NCI-H2107 (cell line): ENCODE results near the gene ELOVL7.
A peak's percentile ranks its signal among the peaks of the same experiment; 100 is the strongest.
"Not testable (repeated sequence)": the region's sequence is repeated elsewhere in the genome, so short reads cannot be mapped to it uniquely, and the experiment has no call there.

Source experiments
- DNase-seq: peaks from one replicate; lab custom pipeline; 2025; lab: John Stamatoyannopoulos, UW

Gene ELOVL7

DNA sequence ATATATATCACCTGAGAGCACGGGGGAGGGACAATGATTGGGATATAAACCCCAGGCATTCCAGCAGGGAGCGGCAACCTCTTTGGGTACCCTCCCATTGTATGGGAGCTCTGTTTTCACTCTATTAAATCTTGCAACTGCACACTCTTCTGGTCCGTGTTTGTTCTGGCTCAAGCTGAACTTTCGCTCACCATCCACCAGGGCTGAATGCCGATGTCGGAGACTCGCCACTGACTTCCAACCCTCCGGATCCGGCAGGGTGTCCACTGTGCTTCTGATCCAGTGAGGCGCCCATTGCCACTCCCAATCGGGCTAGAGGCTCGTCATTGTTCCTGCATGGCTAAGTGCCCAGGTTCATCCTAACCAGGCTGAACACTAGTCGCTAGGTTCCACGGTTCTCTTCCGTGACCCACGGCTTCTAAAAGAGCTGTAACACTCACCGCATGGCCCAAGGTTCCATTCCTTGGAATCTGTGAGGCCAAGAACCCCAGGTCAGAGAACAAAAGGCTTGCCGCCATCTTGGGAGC is 48.6 kb downstream of the ELOVL7 start:
- not testable (repeated sequence) for DNase-seq

- no peak for DNase-seq
Observed at GRCh38 chr5:60794691-60795090, 49.4 kb downstream of the ELOVL7 start.

DNA sequence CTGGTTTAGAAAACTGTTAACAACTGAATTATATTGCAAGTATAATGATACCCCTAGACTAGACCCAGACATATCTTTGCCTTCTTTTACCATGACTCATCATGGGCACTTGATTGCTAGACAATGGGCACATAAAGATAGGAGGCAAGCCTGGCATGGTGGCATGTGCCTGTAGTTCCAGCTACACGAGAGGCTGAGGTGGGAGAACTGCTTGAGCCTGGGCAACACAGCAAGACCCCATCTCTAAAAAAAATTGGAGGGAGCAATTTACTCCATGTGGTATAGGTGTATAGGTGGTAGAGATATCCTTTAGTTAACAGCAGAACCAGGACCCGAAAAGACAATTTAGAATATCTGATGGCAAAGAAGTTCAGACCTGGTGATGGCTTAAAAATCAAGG is 51.6 kb downstream of the ELOVL7 start:
- DNase-seq = no peak

DNA sequence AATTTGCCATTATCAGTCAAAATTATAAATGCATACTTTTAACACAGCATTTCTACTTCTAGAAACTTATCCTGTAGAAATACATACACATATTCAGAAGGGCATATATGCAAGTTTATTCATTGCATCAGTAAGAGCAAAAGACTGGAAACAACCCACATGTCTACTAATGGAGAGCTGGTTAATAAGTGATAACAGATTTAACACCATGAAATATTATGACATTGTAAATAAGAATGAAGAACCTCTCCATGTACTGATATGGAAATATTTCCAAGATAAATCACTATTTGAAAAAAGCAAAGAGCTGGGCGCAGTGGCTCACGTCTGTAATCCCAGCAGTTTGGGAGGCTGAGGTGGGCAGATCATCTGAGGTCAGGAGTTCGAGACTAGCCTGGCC is 54.5 kb downstream of the ELOVL7 start:
- no peak for DNase-seq

- DNase-seq = no peak
Observed at GRCh38 chr5:60788863-60789513, 55.1 kb downstream of the ELOVL7 start.

DNA sequence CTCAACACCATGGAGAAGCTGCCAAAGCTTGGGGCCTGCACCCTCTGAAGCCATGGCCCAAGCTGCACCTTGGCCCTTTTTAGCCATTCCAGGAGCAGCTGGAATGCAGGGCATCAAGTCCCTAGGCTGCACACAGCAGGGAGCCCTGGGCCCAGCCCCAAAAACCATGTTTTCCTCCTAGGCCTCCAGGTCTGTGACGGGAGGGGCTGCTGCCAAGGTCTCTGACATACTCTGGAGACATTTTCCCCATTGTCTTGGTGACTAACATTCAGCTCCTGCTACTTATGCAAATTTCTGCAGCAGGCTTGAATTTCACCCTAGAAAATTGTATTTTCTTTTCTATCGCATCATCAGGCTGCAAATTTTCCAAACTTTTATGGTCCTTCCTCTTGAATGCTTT is 64.6 kb downstream of the ELOVL7 start:
- no peak for DNase-seq

DNA sequence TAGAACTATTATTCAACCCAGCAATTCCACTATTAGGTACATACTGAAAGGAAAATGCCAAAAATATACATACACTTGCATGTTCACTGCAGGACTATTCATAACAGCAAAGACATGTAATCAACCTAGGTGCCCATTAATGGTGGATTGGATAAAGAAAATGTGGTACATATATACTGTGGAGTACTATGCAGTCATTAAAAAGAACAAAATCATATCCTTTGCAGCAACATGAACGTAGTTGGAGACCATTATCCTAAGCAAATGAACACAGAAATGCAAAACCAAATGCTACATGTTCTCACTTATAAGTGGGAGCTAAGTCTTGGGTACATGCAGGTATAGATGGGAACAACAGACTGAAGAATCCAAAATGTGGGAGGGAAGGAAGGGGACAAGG is 67.7 kb downstream of the ELOVL7 start:
- no peak for DNase-seq

- DNase-seq = no peak
Observed at GRCh38 chr5:60765019-60765709, 78.9 kb downstream of the ELOVL7 start.

GRCh38 chr5:60763061-60763460 is 81.0 kb downstream of the ELOVL7 start:
- no peak for DNase-seq

- DNase-seq = no peak
Observed at GRCh38 chr5:60754495-60754894, 89.6 kb downstream of the ELOVL7 start.

- no peak for DNase-seq
Observed at GRCh38 chr5:60744682-60745081, 99.4 kb downstream of the ELOVL7 start.

- DNase-seq = no peak
Observed at GRCh38 chr5:60743511-60744314, 100.4 kb downstream of the ELOVL7 start.

DNA sequence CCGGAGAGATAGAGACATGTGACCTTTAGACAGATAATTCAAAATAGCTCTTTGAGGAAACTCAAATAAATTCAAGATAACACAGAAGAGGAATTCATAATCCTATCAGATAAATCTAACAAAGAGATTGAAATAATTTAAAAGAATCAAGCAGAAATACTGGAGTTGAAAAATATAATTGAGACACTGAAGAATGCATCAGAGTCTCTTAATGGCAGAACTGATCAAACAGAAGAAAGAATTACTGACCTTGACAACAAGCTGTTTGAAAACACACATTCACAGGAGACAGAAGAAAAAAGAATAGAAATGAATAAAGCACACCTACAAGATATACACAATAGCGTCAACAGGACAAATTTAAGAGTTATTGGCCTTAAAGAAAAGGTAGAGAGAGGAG is 103.7 kb downstream of the ELOVL7 start:
- no peak for DNase-seq

DNA sequence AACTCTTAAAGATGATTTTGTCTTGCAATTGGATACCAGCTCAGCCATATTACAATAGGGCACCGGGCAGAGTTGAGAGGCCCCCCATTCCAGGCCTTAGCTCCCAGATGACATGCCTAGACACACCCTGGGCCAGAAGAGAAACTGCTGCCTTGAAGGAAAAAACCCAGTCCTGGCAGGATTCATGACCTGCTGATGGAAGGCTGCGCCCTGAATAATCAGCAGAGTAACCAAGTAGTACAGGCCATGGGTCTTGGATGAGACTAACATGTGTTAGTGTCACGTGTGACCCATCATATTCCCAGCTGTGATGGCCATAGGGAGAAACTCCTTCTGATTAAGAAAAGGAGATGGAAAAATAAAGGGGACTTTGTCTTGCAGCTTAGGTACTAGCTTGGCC is 105.1 kb downstream of the ELOVL7 start:
- DNase-seq = no peak

DNA sequence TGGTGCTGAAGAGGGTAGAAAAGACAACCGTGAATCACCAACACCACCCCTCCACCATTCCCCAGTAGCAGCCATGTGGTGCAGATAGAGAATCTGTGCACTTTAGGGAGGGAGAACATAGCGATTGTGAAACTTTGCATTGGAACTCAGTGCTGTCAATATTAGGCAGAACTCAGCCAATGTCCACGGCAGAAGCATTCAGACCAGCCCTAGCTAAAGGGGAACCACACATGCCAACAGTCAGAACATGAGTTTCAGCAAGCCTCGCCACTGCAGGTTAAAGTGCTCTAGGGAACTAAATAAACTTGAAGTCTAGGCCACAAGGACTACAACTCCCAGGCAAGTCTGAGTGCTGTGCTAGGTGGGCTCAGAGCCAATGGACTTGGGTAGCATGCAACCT is 105.6 kb downstream of the ELOVL7 start:
- DNase-seq = no peak

DNA sequence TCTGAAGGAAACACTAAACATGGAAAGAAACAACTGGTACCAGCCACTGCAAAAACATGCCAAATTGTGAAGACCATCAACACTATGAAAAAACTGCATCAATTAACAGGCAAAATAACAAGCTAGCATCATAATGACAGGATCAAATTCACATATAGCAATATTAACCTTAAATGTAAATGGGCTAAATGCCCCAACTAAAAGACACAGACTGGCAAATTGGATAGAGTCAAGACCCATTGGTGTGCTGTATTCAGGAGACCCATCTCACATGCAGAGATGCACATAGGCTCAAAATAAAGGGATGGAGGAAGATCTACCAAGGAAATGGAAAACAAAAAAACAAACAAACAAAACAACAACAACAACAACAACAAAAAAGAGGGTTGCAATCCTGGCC is 113.2 kb downstream of the ELOVL7 start:
- not testable (repeated sequence) for DNase-seq

- DNase-seq = no peak
Observed at GRCh38 chr5:60727033-60727679, 116.9 kb downstream of the ELOVL7 start.

DNA sequence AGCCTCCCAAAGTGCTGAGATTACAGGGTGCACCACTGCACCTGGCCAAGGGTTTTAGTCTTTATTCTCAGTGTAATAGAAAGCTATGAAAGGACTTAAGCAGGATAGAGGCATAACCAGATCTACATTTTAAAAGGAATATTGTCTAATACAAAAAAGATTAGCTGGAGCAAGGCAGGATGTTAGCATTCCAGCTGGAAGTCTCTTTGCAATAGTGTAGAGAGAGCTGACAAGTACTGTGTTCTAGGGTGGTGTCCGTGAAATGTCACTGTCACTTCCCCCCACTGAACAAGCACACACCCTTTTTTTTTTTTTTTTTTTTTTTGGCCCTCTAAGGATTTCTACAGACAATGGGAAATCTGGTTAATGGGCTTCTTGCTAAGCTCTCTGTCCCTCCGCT is 119.9 kb downstream of the ELOVL7 start:
- DNase-seq = no peak

GRCh38 chr5:60722416-60722815 is 121.7 kb downstream of the ELOVL7 start:
- peak; percentile 43 for DNase-seq

DNA sequence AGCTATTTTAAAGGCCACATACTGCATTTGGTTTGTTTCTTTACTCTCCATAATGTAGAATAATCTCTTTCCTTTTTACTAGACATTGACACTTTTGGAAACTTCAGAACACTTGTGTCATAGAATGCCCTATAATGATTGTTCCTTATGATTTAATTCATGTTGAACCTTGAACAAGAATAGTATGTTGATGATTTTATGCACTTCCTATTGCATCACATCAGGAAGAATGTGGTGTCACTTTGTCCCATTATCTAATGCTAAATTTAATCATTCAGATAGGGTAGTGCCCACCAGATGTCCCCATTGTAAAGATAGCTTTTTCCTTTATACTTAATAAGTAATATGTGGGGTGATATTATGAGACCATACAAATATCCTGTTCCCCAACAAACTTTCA is 124.7 kb downstream of the ELOVL7 start:
- DNase-seq = no peak

DNA sequence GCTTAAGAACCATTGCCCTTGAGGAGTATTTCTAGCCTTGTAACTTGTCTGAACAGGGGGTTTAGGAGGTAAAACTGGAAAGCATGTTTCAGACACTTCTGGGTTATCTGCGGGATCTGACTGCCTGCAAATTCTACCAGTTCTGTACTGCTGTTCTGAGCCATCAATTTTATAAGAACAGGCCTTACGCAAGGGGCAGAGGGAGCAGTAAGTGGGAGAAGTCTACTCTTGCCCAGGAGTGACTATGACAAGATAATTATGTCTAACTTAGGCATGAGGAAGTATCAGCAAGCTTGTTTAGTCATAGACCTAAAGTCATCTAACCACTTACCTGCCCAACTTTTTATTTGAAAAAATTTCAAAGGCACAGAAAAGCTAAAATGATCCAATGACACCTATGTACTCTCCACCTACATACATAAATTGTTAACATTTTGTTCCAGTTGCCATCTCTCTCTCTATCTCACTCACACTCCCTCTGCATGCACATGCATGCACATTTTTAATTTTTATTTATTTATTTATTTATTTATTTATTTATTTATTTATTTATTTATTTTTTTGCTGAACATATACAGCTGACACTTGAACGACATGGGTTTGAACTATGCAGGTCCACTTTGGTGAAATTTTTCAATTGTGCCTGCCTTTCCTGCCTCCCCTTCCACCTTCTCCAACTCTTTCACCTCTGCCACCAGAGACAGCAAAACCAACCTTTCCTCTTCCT is 125.7 kb downstream of the ELOVL7 start:
- no peak for DNase-seq
